DMS53 treated with DMSO at 0.1 percent for 48 hours (cell line): ENCODE measurements around the gene LILRA1.
"Not testable (repeated sequence)": the region's sequence is repeated elsewhere in the genome, so short reads cannot be mapped to it uniquely, and the experiment has no call there.

Experiments
- DNase-seq: peaks from one replicate; lab custom pipeline; 2025; ENCODE audit not compliant: unreplicated experiment; lab: John Stamatoyannopoulos, UW

The LILRA1 gene

DNA sequence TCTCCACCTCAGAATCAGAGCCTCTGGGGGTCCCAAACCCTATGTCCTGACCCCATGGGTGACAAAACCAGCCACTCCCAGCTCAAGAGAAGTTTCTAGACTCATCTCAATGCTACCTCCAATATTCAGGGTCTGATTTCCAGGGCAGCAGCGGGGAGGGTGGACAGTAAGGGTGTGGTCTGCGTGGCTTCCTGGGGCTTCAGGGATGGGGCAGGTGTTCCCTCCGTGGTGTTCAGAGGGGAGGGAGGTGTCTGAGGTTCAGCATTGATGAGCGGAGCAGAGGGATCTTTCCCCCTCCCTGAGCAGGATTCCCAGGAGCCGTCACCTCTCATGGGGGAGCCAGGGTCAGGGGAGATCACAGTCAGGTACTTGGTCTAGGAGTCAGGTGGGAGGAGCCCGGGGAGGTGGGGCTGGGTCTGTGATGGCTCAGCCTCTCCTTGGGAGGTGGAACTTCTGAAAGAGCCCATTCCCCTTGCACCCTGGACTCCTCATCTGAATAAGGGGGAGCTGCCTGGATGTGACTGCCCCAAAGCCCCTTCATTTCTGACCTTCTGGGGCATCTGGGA is 16.9 kb upstream of the LILRA1 start:
- DNase-seq, result no peak

DNA sequence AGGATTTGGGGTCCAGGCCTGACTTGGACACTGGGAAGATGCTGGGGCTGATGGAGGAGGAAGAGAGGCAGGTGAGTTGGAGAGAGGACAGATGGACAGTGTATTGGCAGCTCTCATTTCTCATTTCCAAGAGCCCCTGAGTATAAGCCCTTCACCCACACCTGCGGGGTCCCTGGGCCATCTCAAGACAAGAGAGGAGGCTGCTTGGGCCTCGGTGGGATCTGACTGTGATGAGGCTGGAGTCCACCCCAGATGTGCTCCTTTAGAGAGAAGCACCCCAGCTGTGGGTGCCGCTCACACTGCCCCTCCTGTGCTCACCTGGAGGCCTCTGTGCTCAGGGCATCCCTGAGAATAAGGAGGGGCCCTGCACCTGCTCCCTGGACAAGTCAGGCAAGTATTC is 16.1 kb upstream of the LILRA1 start:
- DNase-seq, result no peak

- not testable (repeated sequence) for DNase-seq
Observed at GRCh38 chr19:54578268-54578667, 15.2 kb upstream of the LILRA1 start.

DNA sequence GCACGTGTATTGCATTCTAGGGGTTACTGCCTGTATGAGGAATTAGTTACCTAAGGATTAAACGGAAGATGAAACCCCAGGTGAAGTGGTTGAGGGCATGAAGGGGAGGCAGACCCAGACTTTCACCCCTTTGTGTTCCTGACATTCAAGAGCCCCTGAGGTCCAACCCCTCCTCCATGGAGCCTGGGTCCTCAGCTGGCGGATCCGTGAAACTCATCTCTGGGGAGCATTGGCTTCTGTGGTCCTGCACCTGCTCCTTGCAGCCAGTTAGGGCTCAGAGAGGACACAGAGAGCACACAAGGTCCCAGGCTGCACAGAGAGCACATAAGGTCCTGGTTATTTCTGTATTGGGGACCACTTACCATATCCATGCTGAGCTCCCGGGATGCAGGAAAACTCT is 7.0 kb upstream of the LILRA1 start:
- DNase-seq, result no peak

GRCh38 chr19:54587026-54587425 is 6.4 kb upstream of the LILRA1 start:
- DNase-seq, result no peak

GRCh38 chr19:54593931-54594626 is 647 bp downstream of the LILRA1 start:
- not testable (repeated sequence) for DNase-seq

- DNase-seq, result no peak
Observed at GRCh38 chr19:54594737-54595136, 1.3 kb downstream of the LILRA1 start.

DNA sequence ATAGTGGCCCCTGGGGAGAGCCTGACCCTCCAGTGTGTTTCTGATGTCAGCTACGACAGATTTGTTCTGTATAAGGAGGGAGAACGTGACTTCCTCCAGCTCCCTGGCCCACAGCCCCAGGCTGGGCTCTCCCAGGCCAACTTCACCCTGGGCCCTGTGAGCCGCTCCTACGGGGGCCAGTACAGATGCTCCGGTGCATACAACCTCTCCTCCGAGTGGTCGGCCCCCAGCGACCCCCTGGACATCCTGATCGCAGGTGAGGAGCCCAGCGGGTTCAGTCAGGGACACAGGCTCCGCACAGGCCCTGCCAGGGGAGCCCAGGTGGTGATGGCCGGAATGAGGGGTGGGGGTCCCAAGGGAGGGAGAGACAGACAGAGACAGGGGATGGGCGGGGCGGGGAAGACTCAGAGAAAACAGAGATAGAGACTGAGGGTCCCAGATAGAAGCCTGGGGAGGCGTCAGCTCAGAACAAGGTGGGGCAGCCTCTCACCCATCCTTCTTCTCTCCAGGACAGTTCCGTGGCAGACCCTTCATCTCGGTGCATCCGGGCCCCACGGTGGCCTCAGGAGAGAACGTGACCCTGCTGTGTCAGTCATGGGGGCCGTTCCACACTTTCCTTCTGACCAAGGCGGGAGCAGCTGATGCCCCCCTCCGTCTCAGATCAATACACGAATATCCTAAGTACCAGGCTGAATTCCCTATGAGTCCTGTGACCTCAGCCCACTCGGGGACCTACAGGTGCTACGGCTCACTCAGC is 2.4 kb downstream of the LILRA1 start:
- not testable (repeated sequence) for DNase-seq

- DNase-seq, result no peak
Observed at GRCh38 chr19:54600212-54600611, 6.8 kb downstream of the LILRA1 start.

DNA sequence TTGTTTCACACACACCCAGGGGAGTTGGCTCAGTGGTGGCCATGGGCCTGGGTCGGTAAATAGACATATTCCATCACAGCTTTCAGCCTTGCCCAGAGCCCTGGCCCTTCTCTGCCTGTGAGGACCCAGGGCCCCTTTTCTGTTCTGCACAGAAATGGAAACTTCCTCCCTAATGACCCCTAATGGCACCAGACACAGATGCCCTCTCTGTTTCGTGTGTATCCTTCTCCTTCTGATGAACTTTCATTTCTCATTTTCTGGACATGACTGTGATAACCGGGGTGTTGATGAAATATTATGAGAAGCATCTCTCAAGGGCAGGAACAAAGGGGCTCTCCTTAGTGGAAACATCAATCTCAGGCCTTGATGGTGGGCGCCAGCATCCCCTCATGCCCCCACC is 12.8 kb downstream of the LILRA1 start:
- DNase-seq, result no peak

DNA sequence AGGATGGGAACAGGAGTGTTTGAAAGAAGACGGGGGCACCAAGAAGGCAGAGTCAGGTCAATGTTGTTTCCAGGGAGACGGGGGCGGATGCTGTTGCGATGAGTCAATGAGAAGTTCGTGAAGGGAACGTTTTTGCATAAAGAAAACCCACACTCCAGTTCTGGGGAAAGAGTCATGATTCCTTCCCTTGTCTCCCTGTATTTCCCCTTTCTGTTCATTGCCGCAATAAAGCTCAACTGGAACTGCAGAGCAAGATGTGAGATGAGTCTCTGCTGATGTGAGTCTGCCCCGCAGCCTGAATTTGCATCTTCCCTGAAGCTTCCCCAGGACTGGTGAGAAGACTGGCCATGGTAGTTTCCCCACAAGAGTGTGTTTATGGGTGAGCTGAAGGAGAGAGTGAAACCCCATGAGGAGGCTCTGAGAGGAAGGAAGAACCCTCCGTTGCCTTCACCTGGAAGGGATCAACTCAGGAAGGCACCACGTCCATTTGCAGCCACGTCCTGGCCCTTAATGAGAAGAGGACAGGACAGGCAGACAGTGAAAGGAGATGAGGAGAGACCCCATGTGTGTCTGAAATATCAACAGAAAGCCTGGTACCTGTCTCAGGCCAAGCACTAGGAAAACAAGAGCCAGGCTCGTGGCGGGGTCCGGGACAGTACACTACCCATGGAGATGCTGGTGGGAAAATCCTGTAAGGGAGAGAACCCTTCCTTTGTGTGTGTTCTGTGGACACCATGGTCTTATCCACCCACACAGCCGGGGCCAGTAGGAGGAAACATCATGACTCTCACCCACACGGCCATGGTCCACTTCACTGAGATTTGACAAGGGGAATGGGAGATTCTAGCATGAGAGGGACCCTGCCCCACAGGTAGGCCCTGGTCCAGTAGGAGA is 13.7 kb downstream of the LILRA1 start:
- DNase-seq, result no peak

DNA sequence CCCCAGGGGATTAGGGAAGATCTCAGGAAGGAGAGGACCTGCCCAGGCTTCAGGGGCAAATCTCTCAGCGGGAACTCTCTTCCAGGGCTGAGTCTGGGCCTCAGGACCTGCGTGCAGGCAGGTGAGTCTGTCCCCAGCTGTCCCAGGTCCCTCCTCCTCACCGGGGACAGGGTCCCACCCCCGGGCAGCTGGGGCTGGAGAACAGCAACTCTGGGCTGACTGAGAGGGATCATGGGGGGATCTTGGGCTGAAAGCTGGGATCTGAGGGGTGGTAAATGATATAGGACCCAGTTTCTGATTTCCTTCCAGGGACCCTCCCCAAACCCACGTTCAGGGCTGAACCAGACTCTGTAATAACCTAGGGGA is 14.3 kb downstream of the LILRA1 start:
- DNase-seq, result no peak

DNA sequence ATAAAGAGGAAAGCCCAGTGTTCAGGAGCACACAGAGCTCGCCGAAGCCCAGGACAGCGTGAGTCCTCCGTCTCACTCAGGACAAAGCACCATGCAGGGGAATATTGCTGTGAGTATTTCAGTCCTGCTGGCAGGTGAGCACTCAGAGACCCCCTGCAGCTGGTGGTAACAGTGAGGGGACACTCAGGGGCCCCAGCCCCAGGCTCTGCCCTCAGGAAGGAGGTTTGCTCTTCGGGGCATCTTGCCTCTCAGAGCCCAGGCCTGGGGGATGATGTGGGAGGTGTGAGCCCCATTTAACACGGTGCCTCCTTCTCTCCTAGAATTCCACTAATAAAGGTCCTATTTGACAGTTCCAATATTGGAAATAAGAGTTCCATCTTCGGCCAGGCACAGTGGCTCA is 14.8 kb downstream of the LILRA1 start:
- DNase-seq, result no peak

GRCh38 chr19:54608792-54609191 is 15.4 kb downstream of the LILRA1 start:
- DNase-seq, result no peak

GRCh38 chr19:54609356-54609791 is 15.9 kb downstream of the LILRA1 start:
- DNase-seq, result no peak

DNA sequence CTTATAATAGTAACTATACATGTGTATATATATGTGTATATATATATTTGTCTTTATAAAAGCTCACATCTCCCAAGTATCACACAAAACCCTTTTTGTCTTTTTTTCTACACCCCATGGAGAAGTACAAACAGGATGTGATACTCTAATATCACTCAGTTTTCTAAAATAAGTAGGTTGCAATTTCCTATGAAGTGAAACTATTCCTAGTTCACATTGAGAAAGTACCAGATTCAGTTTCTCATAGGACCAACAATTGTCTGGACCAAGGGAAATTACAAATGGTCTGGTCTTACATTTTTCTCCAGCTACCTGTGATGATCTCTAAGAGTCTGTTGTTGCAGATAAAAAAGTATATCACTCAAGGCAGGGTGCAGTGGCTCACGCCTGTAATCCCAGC is 19.0 kb downstream of the LILRA1 start:
- DNase-seq, result no peak

DNA sequence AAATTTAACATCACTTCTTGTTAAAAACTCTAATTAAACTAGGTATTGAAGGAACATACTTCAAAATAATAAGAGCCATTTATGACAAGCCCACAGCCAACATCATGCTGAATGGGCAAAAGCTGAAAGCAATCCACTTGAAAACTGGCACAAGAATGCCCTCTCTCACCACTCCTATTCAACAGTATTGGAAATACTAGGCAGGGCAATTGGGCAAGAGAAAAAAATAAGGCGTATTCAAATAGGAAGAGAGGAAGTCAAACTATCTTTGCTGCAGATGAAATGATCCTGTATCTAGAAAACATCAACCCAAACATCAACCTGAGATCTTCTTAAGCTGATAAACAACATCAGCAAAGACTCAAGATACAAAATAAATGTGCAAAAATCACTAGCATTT is 21.3 kb downstream of the LILRA1 start:
- DNase-seq, result no peak

GRCh38 chr19:54616057-54616456 is 22.6 kb downstream of the LILRA1 start:
- no peak for DNase-seq

- no peak for DNase-seq
Observed at GRCh38 chr19:54616821-54617560, 23.6 kb downstream of the LILRA1 start.

DNA sequence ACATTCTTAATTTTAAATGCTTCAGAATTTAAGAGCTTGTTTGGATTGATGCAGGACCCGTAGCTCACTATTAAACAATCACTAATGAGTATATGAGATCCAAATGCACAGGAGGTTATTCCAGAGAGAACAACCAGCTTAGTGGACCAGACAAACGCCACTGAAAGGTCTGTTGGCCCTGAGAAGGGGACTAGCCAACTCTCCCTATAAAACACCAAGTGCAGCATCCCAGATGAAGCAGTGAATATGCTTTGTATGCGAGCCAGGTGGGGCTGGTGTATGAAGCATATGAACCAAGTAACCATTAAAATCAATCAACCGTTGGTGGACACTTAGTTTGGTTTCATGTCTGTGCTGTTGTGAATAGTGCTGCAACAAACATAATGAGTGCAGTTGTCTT is 27.0 kb downstream of the LILRA1 start:
- DNase-seq, result no peak

DNA sequence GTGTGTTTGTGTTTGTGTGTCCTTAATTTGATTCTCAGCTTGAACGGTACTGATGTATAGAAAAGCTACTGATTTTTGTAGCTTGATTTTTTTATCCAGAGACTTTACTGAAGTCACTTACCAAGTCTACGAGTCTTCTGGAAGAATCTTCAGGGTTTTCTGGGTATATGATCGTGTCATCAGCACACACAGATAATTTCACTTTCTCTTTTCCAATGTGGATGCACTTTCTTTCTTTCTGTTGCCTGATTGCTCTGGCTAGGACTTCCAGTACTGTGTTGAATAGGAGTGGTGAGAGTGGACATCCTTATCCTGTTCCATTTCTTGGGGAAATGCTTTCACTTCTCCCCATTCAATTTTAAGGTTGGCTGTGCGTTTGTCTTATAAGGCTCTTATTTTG is 29.0 kb downstream of the LILRA1 start:
- no peak for DNase-seq
